ENCODE data around the gene CLEC3A.

- TF ChIP-seq REST (IDR thresholded peaks at IDR 0.05; ENCODE audit: insufficient read depth in 1 of 2, low read depth in 2 of 2, low read length in 2 of 2), result no peak
- TF ChIP-seq TAF1 (IDR thresholded peaks at IDR 0.05; ENCODE audit: borderline replicate concordance, insufficient read depth, low read length), result no peak
Observed at GRCh38 chr16:78004517-78004916, 17.8 kb upstream of the CLEC3A start.
